Mesendoderm (in vitro differentiated cells): Measurements from ENCODE around the gene WDR91.
"Not testable (repeated sequence)": the region's sequence is repeated elsewhere in the genome, so short reads cannot be mapped to it uniquely, and the experiment has no call there.

Experiments
- DNase-seq: peaks from one replicate; pipeline ENCODE4 v3.0.0; 2013
- H2AK5ac ChIP-seq: 2 replicates; pipeline ENCODE4 v1.6.1; 2013; ENCODE audit warnings: low read length, inconsistent platforms
- H2BK120ac ChIP-seq: 2 replicates; pipeline ENCODE4 v1.6.1; 2013; ENCODE audit warnings: low read depth, mild to moderate bottlenecking, low read length, moderate library complexity, mixed read lengths
- H2BK15ac ChIP-seq: replicated peaks from 2 replicates; pipeline ENCODE4 v1.6.1; 2013; ENCODE audit warnings: low read depth, mild to moderate bottlenecking, moderate library complexity
- H2BK5ac ChIP-seq: 2 replicates; pipeline ENCODE4 v1.6.1; 2013; ENCODE audit warnings: low read length, inconsistent platforms
- H3K18ac ChIP-seq: 2 replicates; pipeline ENCODE4 v1.6.1; 2013; ENCODE audit warnings: mild to moderate bottlenecking, low read length, mixed read lengths
- H3K23ac ChIP-seq: one replicate; pipeline ENCODE4 v1.6.1; 2013; ENCODE audit warnings: low read length
- H3K27ac ChIP-seq: 2 replicates; pipeline ENCODE4 v1.5.1; 2013; ENCODE audit warnings: low read depth, mild to moderate bottlenecking, inconsistent platforms, low read length, moderate library complexity
- H3K27me3 ChIP-seq: 2 replicates; pipeline ENCODE4 v1.6.1; 2013; ENCODE audit warnings: low read length, control low read depth, mild to moderate bottlenecking, inconsistent platforms; ENCODE audit not compliant: insufficient read depth, poor library complexity
- H3K36me3 ChIP-seq: 2 replicates; pipeline ENCODE4 v1.6.1; 2013; ENCODE audit warnings: low read length, inconsistent platforms; ENCODE audit not compliant: control insufficient read depth, insufficient read depth
- H3K4ac ChIP-seq: one replicate; pipeline ENCODE4 v1.6.1; 2013; ENCODE audit warnings: low read depth, mild to moderate bottlenecking, low read length, moderate library complexity
- H3K4me1 ChIP-seq: 2 replicates; pipeline ENCODE4 v1.6.1; 2013; ENCODE audit warnings: low read depth, low read length, inconsistent platforms; ENCODE audit not compliant: control insufficient read depth
- H3K4me2 ChIP-seq: 2 replicates; pipeline ENCODE4 v1.6.1; 2013; ENCODE audit warnings: low read length
- H3K4me3 ChIP-seq: 2 replicates; pipeline ENCODE4 v1.5.1; 2013; ENCODE audit warnings: mild to moderate bottlenecking, low read length
- H3K56ac ChIP-seq: one replicate; pipeline ENCODE4 v1.6.1; 2013; ENCODE audit warnings: low read length
- H3K79me1 ChIP-seq: 2 replicates; pipeline ENCODE4 v1.6.1; 2013; ENCODE audit warnings: low read length, inconsistent platforms
- H3K79me2 ChIP-seq: 2 replicates; pipeline ENCODE4 v1.6.1; 2013; ENCODE audit warnings: mild to moderate bottlenecking, low read length; ENCODE audit not compliant: control insufficient read depth, insufficient read depth
- H3K9ac ChIP-seq: 2 replicates; pipeline ENCODE4 v1.6.1; 2013; ENCODE audit warnings: low read length, inconsistent platforms
- H4K5ac ChIP-seq: one replicate; pipeline ENCODE4 v1.6.1; 2013; ENCODE audit warnings: low read length
- H4K8ac ChIP-seq: one replicate; pipeline ENCODE4 v1.6.1; 2013; ENCODE audit warnings: low read depth, mild to moderate bottlenecking, control low read depth, low read length, moderate library complexity
- WGBS: extraction: QIAGEN DNeasy Blood & Tissue Kit; methylation state at CpG from one replicate; pipeline ENCODE4 v1.1.7; 2013; ENCODE audit warnings: low lambda C conversion rate, missing lambda C conversion rate; ENCODE audit not compliant: insufficient coverage; ENCODE audit errors: extremely low coverage; 5-methylcytosine and 5-hydroxymethylcytosine counted together

Gene WDR91

GRCh38 chr7:135179321-135179925 lies 31.9 kb downstream of the WDR91 start:
- no peak overlapping the region for H2BK15ac ChIP-seq
- no peak overlapping the region for H3K4me3 ChIP-seq
- H2AK5ac ChIP-seq = no peak overlapping the region
- H3K36me3 ChIP-seq = no peaks in the 10 kb centered on the region
- H3K56ac ChIP-seq = no peak overlapping the region
- no peaks in the 10 kb centered on the region for H3K27me3 ChIP-seq
- H3K79me1 ChIP-seq = no peaks in the 10 kb centered on the region
- no peaks in the 10 kb centered on the region for H3K4me1 ChIP-seq
- no peak overlapping the region for H4K8ac ChIP-seq
- H3K4ac ChIP-seq = no peak overlapping the region
- H3K18ac ChIP-seq = no peak overlapping the region
- no peak overlapping the region for H3K27ac ChIP-seq
- H3K79me2 ChIP-seq = no peaks in the 10 kb centered on the region
- H2BK5ac ChIP-seq = no peak overlapping the region
- no peak overlapping the region for H3K23ac ChIP-seq
- no CpG with 5 or more reads among the region's 8 CpGs for WGBS
- no peak overlapping the region for H2BK120ac ChIP-seq
- no peak for DNase-seq
- no peak overlapping the region for H3K4me2 ChIP-seq
- H3K9ac ChIP-seq = no peak overlapping the region
- no peak overlapping the region for H4K5ac ChIP-seq

GRCh38 chr7:135178364-135178763 lies 33.0 kb downstream of the WDR91 start:
- Histone ChIP-seq H3K36me3 (no peaks in the 10 kb centered on the region), H3K4me2 (no peak overlapping the region), H4K5ac (no peak overlapping the region), H3K27ac (no peak overlapping the region), H3K9ac (no peak overlapping the region), H3K56ac (no peak overlapping the region), H3K23ac (no peak overlapping the region), H2AK5ac (no peak overlapping the region), H3K4me1 (no peaks in the 10 kb centered on the region), H4K8ac (no peak overlapping the region), H2BK120ac (no peak overlapping the region), H3K4me3 (no peak overlapping the region), H3K27me3 (no peaks in the 10 kb centered on the region), H3K79me1 (no peaks in the 10 kb centered on the region), H3K79me2 (no peaks in the 10 kb centered on the region), H2BK5ac (no peak overlapping the region), H3K18ac (no peak overlapping the region), H2BK15ac (no peak overlapping the region), H3K4ac (no peak overlapping the region)
- no CpG with 5 or more reads among the region's 13 CpGs for WGBS
- DNase-seq = no peak

GRCh38 chr7:135177028-135177696 lies 34.2 kb downstream of the WDR91 start:
- H3K23ac ChIP-seq = no peak overlapping the region
- H3K56ac ChIP-seq = no peak overlapping the region
- no peaks in the 10 kb centered on the region for H3K79me1 ChIP-seq
- H2BK15ac ChIP-seq = no peak overlapping the region
- H3K36me3 ChIP-seq = no peaks in the 10 kb centered on the region
- WGBS = no CpG with 5 or more reads among the region's 9 CpGs
- no peak overlapping the region for H2BK5ac ChIP-seq
- H3K9ac ChIP-seq = no peak overlapping the region
- no peaks in the 10 kb centered on the region for H3K4me1 ChIP-seq
- H3K4me2 ChIP-seq = no peak overlapping the region
- no peak overlapping the region for H3K4me3 ChIP-seq
- no peak overlapping the region for H2AK5ac ChIP-seq
- H3K4ac ChIP-seq = no peak overlapping the region
- H2BK120ac ChIP-seq = no peak overlapping the region
- H4K5ac ChIP-seq = no peak overlapping the region
- no peak overlapping the region for H3K27ac ChIP-seq
- H3K18ac ChIP-seq = no peak overlapping the region
- no peaks in the 10 kb centered on the region for H3K27me3 ChIP-seq
- no peaks in the 10 kb centered on the region for H3K79me2 ChIP-seq
- DNase-seq = peak; percentile 80
- no peak overlapping the region for H4K8ac ChIP-seq

GRCh38 chr7:135175931-135176330 lies 35.4 kb downstream of the WDR91 start:
- H3K36me3 ChIP-seq = no peaks in the 10 kb centered on the region
- no CpG with 5 or more reads among the region's 6 CpGs for WGBS

GRCh38 chr7:135174941-135175340 lies 36.4 kb downstream of the WDR91 start:
- DNase-seq = no peak
- H3K4me2 ChIP-seq = no peak overlapping the region
- H2BK120ac ChIP-seq = no peak overlapping the region
- no peak overlapping the region for H3K56ac ChIP-seq
- no CpG with 5 or more reads among the region's 7 CpGs for WGBS
- H3K79me2 ChIP-seq = peaks cover under 1% of the 10 kb centered on the region
- H3K9ac ChIP-seq = no peak overlapping the region
- no peak overlapping the region for H3K4ac ChIP-seq
- no peak overlapping the region for H2BK15ac ChIP-seq
- H4K8ac ChIP-seq = no peak overlapping the region
- H2AK5ac ChIP-seq = no peak overlapping the region
- H3K36me3 ChIP-seq = no peaks in the 10 kb centered on the region
- no peaks in the 10 kb centered on the region for H3K27me3 ChIP-seq
- H3K23ac ChIP-seq = no peak overlapping the region
- H3K4me3 ChIP-seq = no peak overlapping the region
- no peak overlapping the region for H3K18ac ChIP-seq
- no peak overlapping the region for H4K5ac ChIP-seq
- no peaks in the 10 kb centered on the region for H3K4me1 ChIP-seq
- no peak overlapping the region for H3K27ac ChIP-seq
- no peak overlapping the region for H2BK5ac ChIP-seq
- no peaks in the 10 kb centered on the region for H3K79me1 ChIP-seq

More at GRCh38 chr7:135175931-135176330, 35.4 kb downstream of the WDR91 start:
- Histone ChIP-seq H3K18ac (no peak overlapping the region), H3K23ac (no peak overlapping the region), H3K79me1 (no peaks in the 10 kb centered on the region), H3K4me1 (no peaks in the 10 kb centered on the region), H2BK15ac (no peak overlapping the region), H2BK5ac (no peak overlapping the region), H3K4ac (no peak overlapping the region), H4K5ac (no peak overlapping the region), H3K4me3 (no peak overlapping the region), H4K8ac (no peak overlapping the region), H3K9ac (no peak overlapping the region), H3K56ac (no peak overlapping the region), H2AK5ac (no peak overlapping the region), H3K27me3 (no peaks in the 10 kb centered on the region), H3K27ac (no peak overlapping the region), H3K4me2 (no peak overlapping the region), H3K79me2 (no peaks in the 10 kb centered on the region), H2BK120ac (no peak overlapping the region)
- no peak for DNase-seq

GRCh38 chr7:135173916-135174315 lies 37.4 kb downstream of the WDR91 start:
- not testable (repeated sequence) for H3K23ac ChIP-seq, H3K4me2 ChIP-seq, H4K8ac ChIP-seq, H4K5ac ChIP-seq, H3K27ac ChIP-seq, H2BK5ac ChIP-seq, H2BK15ac ChIP-seq, H2BK120ac ChIP-seq, H3K56ac ChIP-seq, H2AK5ac ChIP-seq, H3K27me3 ChIP-seq, H3K4me3 ChIP-seq, H3K18ac ChIP-seq, H3K9ac ChIP-seq, H3K79me1 ChIP-seq, H3K4ac ChIP-seq, H3K79me2 ChIP-seq, DNase-seq, H3K4me1 ChIP-seq, H3K36me3 ChIP-seq
- WGBS = no CpG with 5 or more reads among the region's 4 CpGs
